H9 (cell line): ENCODE results near the gene EPHA2. TPM values are rescaled to one million over a fixed set of nuclear protein-coding genes. Genes with fewer than 3 reads are reported as not detected.

Experiments
- DNase-seq: peaks from one replicate; pipeline ENCODE4 v3.0.0-alpha.2; 2017
- H2AFZ ChIP-seq: one replicate; pipeline ENCODE4 v1.6.1; 2013; ENCODE audit warnings: mild to moderate bottlenecking, low read length, control low read depth, moderate library complexity
- H2AK5ac ChIP-seq: 2 replicates; pipeline ENCODE4 v1.6.1; 2013; ENCODE audit warnings: low read length, control low read depth, mixed read lengths; ENCODE audit not compliant: insufficient read length
- H2BK120ac ChIP-seq: one replicate; pipeline ENCODE4 v1.6.1; 2013; ENCODE audit warnings: low read depth, mild to moderate bottlenecking, low read length, control low read depth, inconsistent platforms; ENCODE audit not compliant: poor library complexity, severe bottlenecking
- H2BK12ac ChIP-seq: 2 replicates; pipeline ENCODE4 v1.6.1; 2013; ENCODE audit warnings: low read length, control low read depth, mixed read lengths, low read depth; ENCODE audit not compliant: insufficient read length
- H2BK15ac ChIP-seq: 2 replicates; pipeline ENCODE4 v1.6.1; 2013; ENCODE audit warnings: low read depth, low read length, control low read depth
- H2BK20ac ChIP-seq: one replicate; pipeline ENCODE4 v1.6.1; 2013; ENCODE audit warnings: low read depth, mild to moderate bottlenecking, low read length, control low read depth, inconsistent platforms; ENCODE audit not compliant: poor library complexity, severe bottlenecking
- H2BK5ac ChIP-seq: 2 replicates; pipeline ENCODE4 v1.6.1; 2013; ENCODE audit warnings: low read length, control low read depth, mixed read lengths; ENCODE audit not compliant: insufficient read length
- H3K14ac ChIP-seq: 2 replicates; pipeline ENCODE4 v1.6.1; 2013; ENCODE audit warnings: low read length, control low read depth; ENCODE audit not compliant: insufficient read depth
- H3K18ac ChIP-seq: 2 replicates; pipeline ENCODE4 v1.6.1; 2013; ENCODE audit warnings: low read depth, mild to moderate bottlenecking, mixed read lengths, low read length, control low read depth; ENCODE audit not compliant: insufficient read length
- H3K23ac ChIP-seq: 2 replicates; pipeline ENCODE4 v1.6.1; 2013; ENCODE audit warnings: low read length, control low read depth, mixed read lengths, low read depth; ENCODE audit not compliant: insufficient read length
- H3K23me2 ChIP-seq: 2 replicates; pipeline ENCODE4 v1.6.1; 2013; ENCODE audit warnings: low read depth, mild to moderate bottlenecking, mixed read lengths, low read length, control low read depth; ENCODE audit not compliant: insufficient read length, poor library complexity, severe bottlenecking
- H3K27ac ChIP-seq: 2 replicates; pipeline ENCODE4 v1.5.1; 2013; ENCODE audit warnings: low read length, control low read depth, mixed read lengths, low read depth; ENCODE audit not compliant: insufficient read length
- H3K27me3 ChIP-seq: 2 replicates; pipeline ENCODE4 v1.6.1; 2013; ENCODE audit warnings: low read length, control low read depth, inconsistent platforms; ENCODE audit not compliant: insufficient read depth
- H3K4ac ChIP-seq: 2 replicates; pipeline ENCODE4 v1.6.1; 2013; ENCODE audit warnings: low read depth, mild to moderate bottlenecking, control low read depth, inconsistent platforms, low read length, moderate library complexity
- H3K4me1 ChIP-seq: 2 replicates; pipeline ENCODE4 v1.6.1; 2013; ENCODE audit warnings: low read length, control low read depth, inconsistent platforms; ENCODE audit not compliant: insufficient read depth
- H3K4me2 ChIP-seq: 2 replicates; pipeline ENCODE4 v1.6.1; 2013; ENCODE audit warnings: low read length, control low read depth, mixed read lengths; ENCODE audit not compliant: insufficient read length, insufficient read depth
- H3K56ac ChIP-seq: 2 replicates; pipeline ENCODE4 v1.6.1; 2013; ENCODE audit warnings: low read depth, mild to moderate bottlenecking, mixed read lengths, low read length, control low read depth; ENCODE audit not compliant: insufficient read length
- H3K79me1 ChIP-seq: 2 replicates; pipeline ENCODE4 v1.6.1; 2013; ENCODE audit warnings: low read depth, mild to moderate bottlenecking, moderate library complexity, low read length, control low read depth, inconsistent platforms; ENCODE audit not compliant: insufficient read depth, poor library complexity, severe bottlenecking
- H3K79me2 ChIP-seq: 2 replicates; pipeline ENCODE4 v1.6.1; 2013; ENCODE audit warnings: low read length, control low read depth, inconsistent platforms; ENCODE audit not compliant: insufficient read depth
- H3K9ac ChIP-seq: 2 replicates; pipeline ENCODE4 v1.6.1; 2013; ENCODE audit warnings: low read length, control low read depth, mixed read lengths; ENCODE audit not compliant: insufficient read length; ENCODE audit errors: extremely low read depth
- H3K9me3 ChIP-seq: one replicate; pipeline ENCODE4 v1.6.1; 2013; ENCODE audit warnings: low read depth, low read length, inconsistent platforms; ENCODE audit not compliant: control insufficient read depth
- H3T11ph ChIP-seq: one replicate; pipeline ENCODE4 v1.6.1; 2013; ENCODE audit warnings: mild to moderate bottlenecking, low read length, control low read depth, inconsistent platforms
- H4K20me1 ChIP-seq: one replicate; pipeline ENCODE4 v1.6.1; 2013; ENCODE audit not compliant: control insufficient read depth, insufficient read length, insufficient read depth
- H4K5ac ChIP-seq: 2 replicates; pipeline ENCODE4 v1.6.1; 2013; ENCODE audit warnings: low read depth, mild to moderate bottlenecking, mixed read lengths, low read length, control low read depth; ENCODE audit not compliant: insufficient read length
- H4K8ac ChIP-seq: replicated peaks from 2 replicates; pipeline ENCODE4 v1.6.1; 2013; ENCODE audit warnings: low read length, control low read depth, mixed read lengths, low read depth; ENCODE audit not compliant: insufficient read length
- H4K91ac ChIP-seq: 2 replicates; pipeline ENCODE4 v1.6.1; 2013; ENCODE audit warnings: low read depth, mild to moderate bottlenecking, moderate library complexity, mixed read lengths, low read length, control low read depth; ENCODE audit not compliant: insufficient read length
- H3K27ac Mint-ChIP-seq, 3 experiments: 2 replicates in 2 of 3; 3 replicates in 1 of 3; pipeline ENCODE4 v1.8.0; 2020 to 2021; ENCODE audit warnings: mixed read lengths in 3 of 3, mild to moderate bottlenecking in 1 of 3, moderate library complexity in 1 of 3
- H3K27me3 Mint-ChIP-seq: 2 replicates; pipeline ENCODE4 v1.8.0; 2021; ENCODE audit warnings: low read depth, mild to moderate bottlenecking, moderate library complexity, mixed read lengths
- H3K36me3 Mint-ChIP-seq, 3 experiments: 2 replicates in 2 of 3; 3 replicates in 1 of 3; pipeline ENCODE4 v1.8.0; 2020 to 2021; ENCODE audit warnings: low read depth in 3 of 3, mixed read lengths in 3 of 3; ENCODE audit not compliant: insufficient read depth in 1 of 3
- H3K4me1 Mint-ChIP-seq, 2 experiments: 2 replicates each; pipeline ENCODE4 v1.8.0; 2020; ENCODE audit warnings: mixed read lengths in 2 of 2
- H3K4me3 Mint-ChIP-seq, 2 experiments: 2 replicates in 1 of 2; 3 replicates in 1 of 2; pipeline ENCODE4 v1.8.0; 2020 to 2021; ENCODE audit warnings: mild to moderate bottlenecking in 2 of 2, mixed read lengths in 2 of 2, moderate library complexity in 1 of 2
- H3K9me3 Mint-ChIP-seq, 2 experiments: 2 replicates in 1 of 2; 3 replicates in 1 of 2; pipeline ENCODE4 v1.8.0; 2020; ENCODE audit warnings: mild to moderate bottlenecking in 2 of 2, mixed read lengths in 2 of 2, moderate library complexity in 1 of 2
- CTCF ChIP-seq: fragments of 200-600 bp; sonication (generic); conservative IDR thresholded peaks from 3 replicates; pipeline ENCODE4 v1.8.0; 2021; ENCODE audit warnings: antibody characterized with exemption, mild to moderate bottlenecking
- WGBS: extraction: QIAGEN DNeasy Blood & Tissue Kit; methylation state at CpG from one replicate; pipeline ENCODE4 v1.1.7; 2013; ENCODE audit warnings: missing lambda C conversion rate, low lambda C conversion rate, mixed read lengths; ENCODE audit not compliant: insufficient read length; ENCODE audit errors: extremely low coverage; 5-methylcytosine and 5-hydroxymethylcytosine counted together
- total RNA-seq: library from RNA; stranded (reverse); gene quantifications from 2 replicates; pipeline ENCODE4 v1.2.1, GENCODE V29; 2021

EPHA2 gene
- total RNA-seq, 1 experiment from 2014 or later, result 33.1 TPM

- Histone ChIP-seq H3K27ac (no peak overlapping the region), H3K27me3 (no peaks in the 10 kb centered on the region), H4K5ac (no peak overlapping the region), H3K23ac (no peak overlapping the region), H3K23me2 (no peaks in the 10 kb centered on the region), H2BK120ac (no peak overlapping the region), H4K8ac (no peak overlapping the region), H3K18ac (no peak overlapping the region), H3K79me2 (no peaks in the 10 kb centered on the region), H3K14ac (no peak overlapping the region; the same call in 1 of the 2 replicates), H3K79me1 (no peaks in the 10 kb centered on the region), H3K4ac (no peak overlapping the region), H2AK5ac (no peak overlapping the region), H2BK15ac (no peak overlapping the region), H3K4me1 (no peaks in the 10 kb centered on the region), H3T11ph (no peak overlapping the region), H2BK12ac (no peak overlapping the region), H4K20me1 (no peaks in the 10 kb centered on the region), H2AFZ (no peak overlapping the region), H3K4me2 (no peak overlapping the region), H4K91ac (no peak overlapping the region), H2BK20ac (no peak overlapping the region), H3K9me3 (no peaks in the 10 kb centered on the region), H3K9ac (no peak overlapping the region), H2BK5ac (no peak overlapping the region), H3K56ac (no peak overlapping the region)
- Mint-ChIP-seq H3K9me3 (no peaks in the 10 kb centered on the region; a peak in 1 of 5 replicates), H3K4me3 (no peak overlapping the region), H3K36me3 (no peaks in the 10 kb centered on the region), H3K27me3 (peaks cover 14% of the 10 kb centered on the region), H3K27ac (no peak overlapping the region), H3K4me1 (peaks cover 8 to 9% of the 10 kb centered on the region in 2 experiments; a peak in 3 of 4 replicates)
- no peak for DNase-seq
- no peak for TF ChIP-seq CTCF
- WGBS, result no CpG with 5 or more reads among the region's 9 CpGs
These were observed 74.2 kb downstream of the EPHA2 start for GRCh38 chr1:16081636-16082035.
